Activated T-cell treated with anti-CD3 and anti-CD28 coated beads for 1 hour (primary cell): Measurements from ENCODE around the gene TSPAN1.

ENCODE experiments used
- DNase-seq: peaks from one replicate; pipeline ENCODE4 v3.0.0-alpha.2; 2020; ENCODE audit warnings: low read depth

The TSPAN1 gene, protein sequence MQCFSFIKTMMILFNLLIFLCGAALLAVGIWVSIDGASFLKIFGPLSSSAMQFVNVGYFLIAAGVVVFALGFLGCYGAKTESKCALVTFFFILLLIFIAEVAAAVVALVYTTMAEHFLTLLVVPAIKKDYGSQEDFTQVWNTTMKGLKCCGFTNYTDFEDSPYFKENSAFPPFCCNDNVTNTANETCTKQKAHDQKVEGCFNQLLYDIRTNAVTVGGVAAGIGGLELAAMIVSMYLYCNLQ

GRCh38 chr1:46174448-46175231 lies at the start of gene TSPAN1:
Gene TSPAN1, plus strand, starts transcription at chr1:46175087. Its CDS starts 6,021 bp downstream, at chr1:46181108.
- DNase-seq, result no peak

- DNase-seq, result no peak
Measured at GRCh38 chr1:46128344-46128743, 46.5 kb upstream of the TSPAN1 start.

DNA sequence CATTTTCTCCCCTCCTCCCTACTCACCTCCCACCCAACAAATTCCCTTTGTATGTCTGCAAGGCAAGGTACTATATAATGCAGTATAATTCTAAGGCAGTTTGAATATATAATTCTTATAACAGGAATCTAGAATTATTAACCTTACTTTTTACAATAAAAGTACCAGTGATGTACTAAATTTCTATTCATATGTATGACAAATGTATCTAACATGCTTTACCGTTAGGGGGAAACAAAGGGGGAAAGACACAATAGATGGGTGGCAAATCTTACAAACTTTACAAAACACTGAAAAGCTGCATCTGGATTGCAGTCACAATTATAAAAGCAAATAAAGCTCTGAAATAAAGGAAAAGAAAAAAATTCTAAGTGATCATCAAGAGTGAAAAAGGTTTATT lies 44.8 kb upstream of the TSPAN1 start:
- DNase-seq, result no peak

GRCh38 chr1:46130606-46131005 lies 44.3 kb upstream of the TSPAN1 start:
- no peak for DNase-seq

DNA sequence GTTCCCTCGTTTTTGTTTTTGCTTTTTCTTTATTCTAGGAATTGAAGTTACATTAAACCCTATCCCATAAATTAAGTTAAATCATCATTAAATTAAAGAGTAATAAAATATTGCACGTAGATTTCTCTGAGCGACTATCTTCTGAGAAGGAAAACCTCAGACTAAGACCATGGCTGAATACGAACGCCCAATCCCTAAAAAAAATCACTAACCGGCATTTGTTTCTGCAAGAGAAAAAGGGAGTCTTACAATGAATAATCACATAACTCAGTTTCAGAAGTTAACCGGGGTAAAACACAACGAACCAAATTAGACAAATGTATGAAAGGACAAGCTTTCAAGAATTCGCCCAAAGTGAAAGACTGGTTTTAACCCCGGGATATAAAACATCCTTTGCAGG lies 43.8 kb upstream of the TSPAN1 start:
- no peak for DNase-seq

- DNase-seq, result peak; percentile 3
Measured at GRCh38 chr1:46131712-46132528, 43.0 kb upstream of the TSPAN1 start.

- peak; percentile 61 for DNase-seq
Measured at GRCh38 chr1:46132529-46133180, 42.2 kb upstream of the TSPAN1 start, which contains the start of gene PIK3R3. Gene PIK3R3, minus strand, starts transcription at chr1:46132629. Its CDS starts 677 bp downstream, at chr1:46131952.

DNA sequence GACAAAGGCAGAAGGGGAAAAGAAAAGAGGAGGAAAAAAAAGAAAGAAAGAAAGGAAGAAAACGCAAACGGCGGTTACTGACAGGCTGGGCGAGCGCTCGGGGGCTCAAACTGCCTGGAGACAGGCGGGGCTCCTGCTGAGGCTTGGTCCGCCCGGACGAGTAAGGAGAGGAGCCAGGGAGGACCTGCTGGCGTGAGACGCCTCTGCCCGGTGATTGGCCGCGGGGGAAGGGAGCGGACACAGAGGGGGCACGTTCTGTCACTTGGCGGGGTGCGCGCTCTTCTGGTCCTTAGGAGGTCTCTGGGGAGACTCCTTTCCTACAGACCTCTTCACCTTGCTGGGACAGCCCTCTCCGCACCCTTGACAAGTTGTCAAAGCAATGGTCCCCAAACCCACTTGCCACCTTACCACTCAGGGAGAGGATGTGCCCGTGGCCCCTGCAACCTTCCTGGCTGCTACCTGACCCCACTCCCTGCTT lies 41.7 kb upstream of the TSPAN1 start:
- DNase-seq, result no peak

GRCh38 chr1:46133781-46134350 lies 41.0 kb upstream of the TSPAN1 start:
- DNase-seq, result no peak

DNA sequence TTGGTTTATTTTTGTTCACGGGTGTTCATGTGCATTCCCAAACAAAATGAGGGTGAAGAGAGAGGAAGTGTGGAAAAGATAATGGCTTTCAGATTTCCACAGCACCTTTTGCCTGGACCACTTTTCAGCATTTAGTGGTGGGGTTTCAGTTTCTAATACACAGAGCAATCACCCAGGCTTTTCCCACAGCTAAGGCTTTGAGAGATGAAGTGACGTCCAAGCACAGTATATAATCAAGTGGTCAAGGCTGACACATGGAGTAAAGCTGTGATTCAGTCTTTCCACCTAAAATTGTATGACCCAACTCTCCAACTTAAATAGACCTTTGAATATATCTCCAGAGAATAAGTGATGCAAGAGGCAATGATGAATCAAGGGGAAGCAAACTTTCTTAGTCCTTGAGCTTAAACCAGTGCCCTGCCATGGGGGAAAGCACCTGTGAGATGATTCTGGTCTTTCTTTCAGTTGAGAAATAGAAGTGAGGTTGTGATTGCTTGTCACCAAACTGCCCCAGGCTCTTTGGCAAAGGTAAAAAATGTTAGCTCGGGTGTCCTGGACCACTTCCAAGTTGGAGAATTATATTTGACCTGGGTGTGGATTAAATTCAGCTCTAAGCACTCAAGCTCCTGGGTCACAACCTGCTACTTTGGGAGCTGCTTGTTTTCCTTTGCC lies 40.1 kb upstream of the TSPAN1 start:
- no peak for DNase-seq

DNA sequence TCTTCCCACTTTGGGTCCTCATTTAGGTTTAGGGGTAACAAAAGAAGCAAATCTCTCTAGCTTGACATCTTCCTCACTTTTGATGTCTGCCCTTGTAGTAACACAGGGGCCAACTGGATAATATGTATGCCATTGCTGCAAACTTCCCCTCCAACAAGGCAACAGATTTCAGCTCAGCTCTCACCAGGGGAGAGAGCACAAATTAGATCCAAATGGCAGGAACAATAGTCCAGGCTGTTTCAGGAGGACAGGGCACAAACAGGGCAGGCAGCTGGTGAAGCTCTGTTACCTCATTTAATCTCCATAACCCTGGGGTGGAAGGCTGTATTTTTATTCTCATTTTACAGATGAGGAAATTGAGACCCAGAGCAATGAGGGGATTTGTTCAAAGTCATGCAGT lies 38.2 kb upstream of the TSPAN1 start:
- DNase-seq, result no peak

- DNase-seq, result no peak
Measured at GRCh38 chr1:46137916-46138315, 37.0 kb upstream of the TSPAN1 start.

GRCh38 chr1:46148318-46148717 lies 26.6 kb upstream of the TSPAN1 start:
- DNase-seq, result no peak

GRCh38 chr1:46150085-46150484 lies 24.8 kb upstream of the TSPAN1 start:
- DNase-seq, result no peak

DNA sequence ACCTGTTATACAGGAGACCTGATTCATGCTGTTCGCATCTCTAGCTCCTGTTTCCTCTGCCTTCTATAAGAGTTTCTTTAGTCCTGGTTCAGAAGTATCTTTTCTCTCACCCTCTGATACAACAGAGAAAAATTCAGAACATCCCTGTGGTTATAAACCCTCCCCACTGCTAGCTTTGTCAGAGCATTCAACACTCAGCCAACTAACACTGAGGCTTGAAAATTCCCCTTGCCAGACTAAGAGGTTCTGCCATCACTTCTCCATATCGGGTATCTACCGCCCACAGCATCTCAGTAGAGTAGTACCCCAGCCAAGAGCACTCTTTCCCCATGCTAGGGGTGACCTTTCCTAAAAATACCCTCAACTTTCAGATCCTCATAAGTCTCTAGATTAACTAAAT lies 22.9 kb upstream of the TSPAN1 start:
- no peak for DNase-seq

DNA sequence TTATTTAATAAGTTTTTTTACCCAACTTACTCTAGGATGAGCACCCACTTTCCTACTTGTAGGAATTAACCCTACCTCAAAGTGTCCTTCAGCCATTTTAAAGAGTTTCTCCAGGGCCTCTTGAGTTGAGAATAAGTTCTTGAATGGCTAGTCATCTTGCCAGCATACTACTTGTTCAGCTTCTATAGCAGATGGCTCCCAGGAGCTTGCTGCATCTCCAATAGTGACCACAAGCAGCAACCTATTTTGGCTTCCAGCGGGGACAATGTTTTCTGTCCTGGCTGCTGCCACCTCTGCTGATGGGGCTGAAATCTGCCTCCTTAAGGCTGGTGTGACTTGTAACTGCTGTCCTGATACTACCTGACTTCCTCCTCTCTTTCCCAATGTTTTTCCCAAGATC lies 21.7 kb upstream of the TSPAN1 start:
- no peak for DNase-seq

- no peak for DNase-seq
Measured at GRCh38 chr1:46153732-46154131, 21.2 kb upstream of the TSPAN1 start.

DNA sequence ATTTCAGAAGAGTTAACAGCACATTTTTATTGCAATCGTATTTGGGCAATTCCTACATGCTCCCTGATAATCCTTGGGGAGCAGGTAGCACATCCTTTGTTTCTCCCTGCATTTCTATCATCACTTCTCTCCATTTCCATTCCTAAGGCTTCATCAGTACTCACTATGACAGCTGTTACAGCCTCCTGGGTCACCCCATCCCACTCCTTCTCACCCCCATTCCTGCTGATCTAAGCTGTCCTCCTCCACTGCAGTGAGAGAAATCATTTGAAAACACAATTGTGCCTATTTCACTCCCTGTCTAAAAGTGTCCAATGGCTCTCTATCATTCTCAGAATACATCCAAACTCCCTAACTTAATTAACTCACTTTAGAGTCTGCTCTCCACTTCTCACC lies 17.0 kb upstream of the TSPAN1 start:
- DNase-seq, result no peak

DNA sequence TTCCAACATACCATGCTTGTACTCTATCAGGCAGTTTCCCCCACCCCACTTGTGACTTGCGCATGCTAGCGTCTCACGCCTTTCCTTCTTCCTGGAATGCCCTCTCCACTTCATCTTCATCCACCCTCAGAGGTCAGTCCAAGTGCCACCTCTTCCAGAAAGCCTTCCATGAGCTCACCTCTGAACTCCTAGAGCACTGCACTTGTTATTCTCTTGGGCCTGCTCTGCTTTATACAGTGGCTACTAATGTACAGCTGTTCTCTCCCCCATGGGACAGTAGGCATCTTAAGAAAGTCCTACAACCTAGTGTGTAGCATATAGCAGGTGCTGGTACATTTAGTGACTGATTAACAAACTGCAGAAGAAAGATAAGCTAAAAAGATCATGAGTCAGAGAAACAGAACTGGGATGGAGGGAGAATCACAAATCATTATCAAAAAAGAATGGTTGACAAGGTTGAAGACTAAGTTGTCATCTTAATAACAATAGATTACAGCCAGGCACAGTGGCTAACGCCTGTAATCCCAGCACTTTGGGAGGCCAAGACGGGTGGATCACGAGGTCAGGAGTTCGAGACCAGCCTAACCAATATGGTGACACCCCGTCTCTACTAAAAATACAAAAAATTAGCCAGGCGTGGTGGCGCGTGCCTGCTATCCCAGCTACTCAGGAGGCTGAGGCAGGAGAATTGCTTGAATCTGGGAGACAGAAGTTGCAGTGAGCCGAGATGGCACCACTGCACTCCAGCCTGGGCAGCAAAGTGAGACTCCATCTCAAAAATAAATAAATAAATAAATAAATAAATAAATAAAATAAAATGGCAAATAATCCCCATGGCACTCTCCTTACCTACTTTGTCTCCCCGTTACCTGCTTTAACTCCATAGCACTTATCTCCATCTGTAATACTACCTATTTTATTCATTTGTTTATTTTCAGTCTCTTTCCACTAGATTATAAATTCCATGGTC lies 16.3 kb upstream of the TSPAN1 start:
- DNase-seq, result no peak

GRCh38 chr1:46159516-46159915 lies 15.4 kb upstream of the TSPAN1 start:
- no peak for DNase-seq
